Measurements from ENCODE around the gene BOD1. TPM values are rescaled to one million over a fixed set of nuclear protein-coding genes. Genes with fewer than 3 reads are reported as not detected.

The BOD1 gene
- total RNA-seq, 2 donors from 2014 or later, result 79.3 to 92.9 TPM

DNA sequence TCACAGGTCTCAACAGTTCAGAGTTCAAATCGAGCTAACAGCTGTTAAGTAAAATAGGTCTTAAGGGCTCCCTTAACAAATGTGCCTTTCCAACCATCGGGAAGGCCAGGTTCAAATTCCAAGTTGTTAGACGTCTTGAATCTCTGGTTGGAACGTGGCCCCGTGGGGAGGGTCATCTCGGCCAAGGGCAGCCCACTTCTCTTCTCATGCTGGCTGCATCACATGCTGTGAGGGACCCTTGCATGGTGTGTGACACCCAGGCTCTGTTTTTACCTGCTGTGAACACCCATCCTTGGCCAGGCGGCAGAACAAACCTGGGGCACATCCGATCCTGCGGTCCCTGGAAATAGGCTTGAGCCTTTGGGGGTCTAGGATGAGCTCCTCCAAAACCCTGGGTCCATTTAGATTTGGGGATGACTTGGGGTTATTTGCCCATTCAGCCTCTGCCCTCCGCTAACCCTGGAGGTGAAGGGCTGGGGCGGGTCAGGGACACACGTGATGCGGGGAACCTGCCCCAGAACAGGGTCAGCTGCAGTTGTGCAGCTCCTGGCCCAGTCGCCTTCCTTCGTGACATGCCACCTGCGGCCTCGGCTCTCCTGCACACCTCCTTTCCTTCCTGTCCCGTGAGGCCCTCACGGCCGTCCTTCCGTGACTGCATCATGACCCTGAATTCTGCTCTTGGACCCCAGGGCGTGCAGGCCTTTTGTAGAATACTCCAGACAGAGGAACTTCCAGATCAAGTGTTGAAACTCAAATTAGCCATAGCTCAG lies 45.9 kb downstream of the BOD1 start:
- Mint-ChIP-seq H3K27me3 (ENCODE audit: insufficient read depth) (peaks cover 8% of the 10 kb centered on the region), H3K36me3 (ENCODE audit: low read depth) (no peaks in the 10 kb centered on the region), H3K27ac (no peak overlapping the region), H3K4me1 (peaks cover 2% of the 10 kb centered on the region), H3K4me3 (no peak overlapping the region), H3K9me3 (peaks cover 8% of the 10 kb centered on the region)
- Histone ChIP-seq H3K4me1 (ENCODE audit: control insufficient read depth, insufficient read depth, low read length) (no peaks in the 10 kb centered on the region), H3K9ac (ENCODE audit: extremely low read depth, low read length, poor library complexity, severe bottlenecking) (no peak overlapping the region), H3K9me3 (ENCODE audit: control insufficient read depth, low read length) (peaks cover 8% of the 10 kb centered on the region), H3K27me3 (ENCODE audit: control insufficient read depth, insufficient read depth, low read length, poor library complexity, severe bottlenecking) (peaks cover 4% of the 10 kb centered on the region), H3K27ac (ENCODE audit: low read depth, low read length) (no peak overlapping the region), H3K4me3 (ENCODE audit: low read length) (no peak overlapping the region), H3K36me3 (ENCODE audit: control insufficient read depth, insufficient read depth, low read length) (no peaks in the 10 kb centered on the region)
- TF ChIP-seq, protein P1, sequence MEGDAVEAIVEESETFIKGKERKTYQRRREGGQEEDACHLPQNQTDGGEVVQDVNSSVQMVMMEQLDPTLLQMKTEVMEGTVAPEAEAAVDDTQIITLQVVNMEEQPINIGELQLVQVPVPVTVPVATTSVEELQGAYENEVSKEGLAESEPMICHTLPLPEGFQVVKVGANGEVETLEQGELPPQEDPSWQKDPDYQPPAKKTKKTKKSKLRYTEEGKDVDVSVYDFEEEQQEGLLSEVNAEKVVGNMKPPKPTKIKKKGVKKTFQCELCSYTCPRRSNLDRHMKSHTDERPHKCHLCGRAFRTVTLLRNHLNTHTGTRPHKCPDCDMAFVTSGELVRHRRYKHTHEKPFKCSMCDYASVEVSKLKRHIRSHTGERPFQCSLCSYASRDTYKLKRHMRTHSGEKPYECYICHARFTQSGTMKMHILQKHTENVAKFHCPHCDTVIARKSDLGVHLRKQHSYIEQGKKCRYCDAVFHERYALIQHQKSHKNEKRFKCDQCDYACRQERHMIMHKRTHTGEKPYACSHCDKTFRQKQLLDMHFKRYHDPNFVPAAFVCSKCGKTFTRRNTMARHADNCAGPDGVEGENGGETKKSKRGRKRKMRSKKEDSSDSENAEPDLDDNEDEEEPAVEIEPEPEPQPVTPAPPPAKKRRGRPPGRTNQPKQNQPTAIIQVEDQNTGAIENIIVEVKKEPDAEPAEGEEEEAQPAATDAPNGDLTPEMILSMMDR (conservative IDR thresholded peaks at IDR 0.05), result no peak
- DNase-seq, result peak; percentile 40
- WGBS, 2 experiments (ENCODE audit: insufficient coverage in 1 of 2, insufficient read length in 1 of 2), result 91 to 94% methylated on average over 18 to 22 of the region's 22 CpGs

DNA sequence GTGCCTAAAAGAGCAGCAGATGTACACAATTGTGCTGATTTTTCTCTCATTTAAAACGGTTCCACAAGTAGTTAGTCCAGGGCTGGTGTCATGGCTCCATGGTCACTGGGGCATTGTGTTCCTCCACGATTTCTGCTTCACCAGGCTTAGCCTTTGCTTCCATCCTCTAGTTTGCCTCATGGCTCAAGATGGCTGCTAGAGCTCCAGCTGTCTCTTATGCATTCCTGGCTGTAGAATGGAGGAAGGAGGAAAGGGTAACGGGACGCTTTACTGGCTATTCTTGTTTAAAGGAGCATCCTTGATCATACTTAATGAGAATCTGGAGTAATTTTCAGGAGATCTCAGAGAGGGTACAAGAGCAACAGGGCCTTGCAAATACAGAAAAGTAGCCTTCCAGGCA lies 47.7 kb downstream of the BOD1 start:
- Histone ChIP-seq H3K4me3 (ENCODE audit: low read length) (no peak overlapping the region), H3K27ac (ENCODE audit: low read depth, low read length) (no peak overlapping the region), H3K9ac (ENCODE audit: extremely low read depth, low read length, poor library complexity, severe bottlenecking) (no peak overlapping the region), H3K4me1 (ENCODE audit: control insufficient read depth, insufficient read depth, low read length) (no peaks in the 10 kb centered on the region), H3K9me3 (ENCODE audit: control insufficient read depth, low read length) (peaks cover 8% of the 10 kb centered on the region), H3K36me3 (ENCODE audit: control insufficient read depth, insufficient read depth, low read length) (no peaks in the 10 kb centered on the region), H3K27me3 (ENCODE audit: control insufficient read depth, insufficient read depth, low read length, poor library complexity, severe bottlenecking) (peaks cover 4% of the 10 kb centered on the region)
- H3K27me3 Mint-ChIP-seq (ENCODE audit: insufficient read depth), result peaks cover 7% of the 10 kb centered on the region
- peaks cover 8% of the 10 kb centered on the region for H3K9me3 Mint-ChIP-seq
- H3K36me3 Mint-ChIP-seq (ENCODE audit: low read depth), result no peaks in the 10 kb centered on the region
- peak; percentile 1 for DNase-seq
- TF ChIP-seq, protein P1 (conservative IDR thresholded peaks at IDR 0.05), result no peak
- H3K4me3 Mint-ChIP-seq, result no peak overlapping the region
- H3K27ac Mint-ChIP-seq, result no peak overlapping the region
- H3K4me1 Mint-ChIP-seq, result peaks cover 2% of the 10 kb centered on the region
- 91 to 95% methylated on average over 3 to 4 of the region's 4 CpGs for WGBS, 2 experiments (ENCODE audit: insufficient coverage in 1 of 2, insufficient read length in 1 of 2)

DNA sequence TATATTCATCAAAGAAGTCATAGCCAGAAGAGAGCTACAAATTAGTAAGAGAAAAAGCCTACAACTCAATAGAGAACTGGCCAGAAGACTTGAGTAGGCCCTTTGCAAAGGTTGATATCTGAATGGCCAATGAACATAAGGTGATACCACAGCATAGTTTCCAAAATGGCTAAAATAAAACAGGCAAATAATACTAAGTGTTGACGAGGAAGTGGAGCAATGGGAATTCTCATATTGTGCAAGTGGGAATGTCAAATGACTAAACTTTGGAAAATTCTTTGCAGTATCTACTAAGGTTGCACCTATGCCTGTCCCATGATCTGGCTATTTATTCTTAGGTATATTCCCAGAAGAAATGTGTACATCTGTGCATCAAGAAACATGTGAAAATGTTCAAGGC lies 48.3 kb downstream of the BOD1 start:
- no peak for DNase-seq
- H3K9me3 Mint-ChIP-seq, result peaks cover 8% of the 10 kb centered on the region
- TF ChIP-seq, protein P1 (conservative IDR thresholded peaks at IDR 0.05), result no peak
- Histone ChIP-seq H3K27ac (ENCODE audit: low read depth, low read length) (no peak overlapping the region), H3K27me3 (ENCODE audit: control insufficient read depth, insufficient read depth, low read length, poor library complexity, severe bottlenecking) (peaks cover 4% of the 10 kb centered on the region), H3K36me3 (ENCODE audit: control insufficient read depth, insufficient read depth, low read length) (no peaks in the 10 kb centered on the region), H3K9ac (ENCODE audit: extremely low read depth, low read length, poor library complexity, severe bottlenecking) (no peak overlapping the region), H3K9me3 (ENCODE audit: control insufficient read depth, low read length) (peaks cover 8% of the 10 kb centered on the region), H3K4me3 (ENCODE audit: low read length) (no peak overlapping the region), H3K4me1 (ENCODE audit: control insufficient read depth, insufficient read depth, low read length) (no peaks in the 10 kb centered on the region)
- H3K4me3 Mint-ChIP-seq, result no peak overlapping the region
- no peaks in the 10 kb centered on the region for H3K36me3 Mint-ChIP-seq (ENCODE audit: low read depth)
- no peak overlapping the region for H3K27ac Mint-ChIP-seq
- peaks cover 2% of the 10 kb centered on the region for H3K4me1 Mint-ChIP-seq
- H3K27me3 Mint-ChIP-seq (ENCODE audit: insufficient read depth), result peaks cover 7% of the 10 kb centered on the region
- WGBS, 2 experiments (ENCODE audit: insufficient coverage in 1 of 2, insufficient read length in 1 of 2), result 87% methylated on average over 1 of the region's 1 CpG; no CpG with 5 or more reads in 1 of the 2 experiments

All from endodermal cell (in vitro differentiated cells).